SJSA1 (cell line): ENCODE results near the gene ZMYM5. TPM values are rescaled to one million over a fixed set of nuclear protein-coding genes. Genes with fewer than 3 reads are reported as not detected.
"Not testable (repeated sequence)": the region's sequence is repeated elsewhere in the genome, so short reads cannot be mapped to it uniquely, and the experiment has no call there.

ENCODE experiments used
- DNase-seq, 2 experiments: peaks; one replicate each; pipeline ENCODE4 v3.0.0-alpha.2; 2015 to 2020; ENCODE audit warnings: low spot score in 2 of 2, low read depth in 1 of 2
- H3K27ac ChIP-seq: fragments of 250-450 bp; sonication (Bioruptor Pico); 2 replicates; pipeline ENCODE4 v1.5.1; 2020; ENCODE audit warnings: mild to moderate bottlenecking, moderate library complexity
- H3K27me3 ChIP-seq: fragments of 250-450 bp; sonication (Bioruptor Pico); replicated peaks from 2 replicates; pipeline ENCODE4 v1.5.1; 2020; ENCODE audit warnings: mild to moderate bottlenecking, moderate library complexity
- H3K36me3 ChIP-seq: fragments of 250-450 bp; sonication (Bioruptor Pico); 2 replicates; pipeline ENCODE4 v1.5.1; 2020; ENCODE audit warnings: mild to moderate bottlenecking
- H3K4me1 ChIP-seq: fragments of 250-450 bp; sonication (Bioruptor Pico); replicated peaks from 2 replicates; pipeline ENCODE4 v1.6.1; 2021; ENCODE audit warnings: mild to moderate bottlenecking
- H3K4me3 ChIP-seq: fragments of 250-450 bp; sonication (Bioruptor Pico); 2 replicates; pipeline ENCODE4 v1.5.1; 2020; ENCODE audit warnings: mild to moderate bottlenecking
- H3K9me3 ChIP-seq: fragments of 250-450 bp; sonication (Bioruptor Pico); replicated peaks from 2 replicates; pipeline ENCODE4 v1.5.1; 2020; ENCODE audit warnings: mild to moderate bottlenecking
- total RNA-seq: library from RNA; depleted of rRNA; stranded (reverse); fragments of >200 nt; shearing (Covaris generic); gene quantifications from 2 replicates; pipeline ENCODE4 v1.2.3, GENCODE V29; 2014

Gene ZMYM5
- total RNA-seq, 1 experiment from 2014 or later = 6.7 TPM

DNA sequence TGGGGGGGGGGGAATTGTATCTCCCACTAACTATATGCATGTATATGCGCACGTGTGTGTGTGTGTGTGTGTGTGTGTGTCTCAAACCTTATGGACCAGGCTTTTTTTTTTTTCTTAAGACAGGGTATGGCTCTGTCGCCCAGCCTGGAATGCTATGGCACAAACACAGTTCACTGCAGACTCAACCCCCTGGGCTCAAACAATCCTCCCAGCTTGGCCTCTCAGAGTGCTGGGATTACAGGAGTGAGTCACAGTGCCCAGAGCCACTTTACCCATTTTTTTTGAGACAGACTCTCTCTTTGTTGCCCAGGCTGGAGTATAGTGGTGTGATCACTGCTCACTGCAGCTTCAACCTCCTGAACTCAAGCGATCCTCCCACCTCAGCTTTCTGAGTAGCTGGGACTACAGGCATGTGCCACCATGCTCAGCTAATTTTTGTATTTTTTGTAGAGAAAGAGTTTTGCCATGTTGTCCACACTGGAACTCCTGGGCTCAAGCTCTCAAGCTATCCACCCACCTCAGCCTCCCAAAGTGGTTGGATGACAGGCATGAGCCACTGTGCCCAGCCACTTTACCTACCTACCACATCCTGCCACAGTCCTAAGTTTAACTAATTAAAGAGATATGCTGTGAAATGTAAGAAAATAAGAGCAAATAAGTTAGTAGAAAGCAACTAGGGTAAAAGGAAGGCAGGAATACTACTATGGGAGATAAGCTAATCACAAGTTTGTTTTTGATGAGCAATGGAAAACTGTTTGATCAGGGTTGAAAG is 2.4 kb downstream of the ZMYM5 start:
- DNase-seq = peak; percentile 54 to 69
- 0 out of 2 replicates have a peak overlapping the region, but pooled peaks have one; percentile 20 for H3K27ac ChIP-seq
- no peaks in the 10 kb centered on the region for H3K27me3 ChIP-seq
- H3K4me3 ChIP-seq = no peak overlapping the region
- no peaks in the 10 kb centered on the region for H3K9me3 ChIP-seq
- H3K36me3 ChIP-seq = peaks cover 8% of the 10 kb centered on the region; the same call in 1 of the 2 replicates
- peaks cover 25% of the 10 kb centered on the region for H3K4me1 ChIP-seq

DNA sequence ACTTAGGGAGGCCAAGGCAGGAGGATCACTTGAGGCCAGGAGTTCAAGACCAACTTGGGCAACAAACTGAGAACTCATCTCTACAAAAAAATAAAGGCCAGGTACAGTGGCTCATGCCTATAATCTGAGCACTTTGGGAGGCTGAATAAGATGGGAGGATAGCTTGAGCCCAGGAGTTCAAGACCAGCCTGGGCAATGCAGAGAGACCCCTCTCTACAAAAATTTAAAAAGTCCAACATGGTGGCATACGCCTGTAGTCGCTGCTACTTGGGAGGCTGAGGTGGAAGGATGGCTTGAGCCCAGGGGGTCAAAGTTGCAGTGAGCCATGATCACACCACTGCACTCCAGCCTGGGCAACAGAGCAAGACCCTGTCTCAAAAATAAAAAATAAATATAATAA is 5.8 kb downstream of the ZMYM5 start:
- Histone ChIP-seq H3K36me3 (peaks cover 12% of the 10 kb centered on the region), H3K4me1 (peaks cover 19% of the 10 kb centered on the region)
- DNase-seq, H3K9me3 ChIP-seq, H3K27me3 ChIP-seq, H3K4me3 ChIP-seq, H3K27ac ChIP-seq: not testable (repeated sequence)

DNA sequence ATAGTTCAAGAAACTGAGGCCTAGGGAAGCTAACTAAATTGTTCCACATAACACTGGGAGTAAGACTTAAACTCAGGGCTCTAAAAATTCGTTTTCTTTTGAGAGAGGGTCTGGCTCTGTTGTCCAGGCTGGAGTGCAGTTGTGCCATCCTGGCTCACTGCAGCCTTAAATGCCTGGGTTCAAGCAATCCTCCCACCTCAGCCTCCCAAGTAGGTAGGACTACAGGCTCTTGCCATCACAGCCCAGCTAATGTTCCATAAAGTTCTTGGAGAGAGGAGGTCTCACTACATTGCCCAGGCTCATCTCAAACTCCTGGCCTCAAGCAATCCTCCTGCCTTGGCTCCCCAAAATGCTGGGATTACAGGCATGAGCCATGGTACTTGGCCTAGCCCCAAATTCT is 10.7 kb downstream of the ZMYM5 start:
- DNase-seq = no peak
- peaks cover 21% of the 10 kb centered on the region for H3K36me3 ChIP-seq
- no peak overlapping the region for H3K4me3 ChIP-seq
- no peaks in the 10 kb centered on the region for H3K4me1 ChIP-seq
- no peak overlapping the region for H3K27ac ChIP-seq
- H3K9me3 ChIP-seq = no peaks in the 10 kb centered on the region
- no peaks in the 10 kb centered on the region for H3K27me3 ChIP-seq

DNA sequence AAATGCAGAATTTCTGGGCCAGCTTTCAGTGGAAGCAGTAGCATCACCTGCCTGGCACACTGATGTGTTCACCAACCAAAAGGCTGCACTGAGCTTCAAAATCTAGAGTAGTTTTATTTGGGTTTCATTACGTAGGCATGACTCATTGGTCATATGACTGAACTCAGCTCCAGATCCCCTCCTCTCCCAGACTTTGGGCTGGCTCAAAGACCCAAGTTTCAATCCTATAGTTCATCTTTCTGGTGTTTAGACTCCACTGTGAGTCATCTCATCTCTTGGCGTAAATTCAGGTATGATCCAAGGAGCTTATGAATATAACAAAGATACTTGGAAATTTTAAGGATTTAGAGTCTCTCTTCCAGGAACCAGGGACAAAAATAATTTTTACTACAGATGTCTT is 17.7 kb downstream of the ZMYM5 start:
- Histone ChIP-seq H3K36me3 (peaks cover 9% of the 10 kb centered on the region), H3K4me1 (peaks cover 11% of the 10 kb centered on the region), H3K4me3 (no peak overlapping the region), H3K27ac (no peak overlapping the region), H3K9me3 (no peaks in the 10 kb centered on the region), H3K27me3 (no peaks in the 10 kb centered on the region)
- peak; percentile 33 to 47 for DNase-seq

DNA sequence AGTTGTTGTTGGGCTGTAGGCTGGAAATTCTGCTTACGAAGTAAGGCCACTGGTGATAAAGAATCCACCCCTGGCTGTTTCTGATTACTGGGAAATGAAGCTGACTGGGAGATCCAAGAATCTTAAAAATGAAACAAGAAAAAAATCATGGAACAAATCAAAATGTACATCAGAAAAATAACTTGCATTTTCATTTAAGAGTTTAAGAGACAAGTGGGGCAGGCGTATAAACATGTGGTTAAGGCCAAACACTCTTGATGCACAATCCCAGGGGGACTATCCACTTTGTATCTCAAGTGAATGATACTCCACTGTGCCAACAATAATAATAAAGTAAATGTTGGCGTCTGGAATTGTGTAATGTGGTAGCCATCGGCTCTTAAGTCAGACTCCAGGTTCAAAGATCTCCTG is 24.6 kb downstream of the ZMYM5 start:
- Histone ChIP-seq H3K27me3 (no peaks in the 10 kb centered on the region), H3K36me3 (peaks cover 1% of the 10 kb centered on the region), H3K27ac (no peak overlapping the region), H3K9me3 (no peaks in the 10 kb centered on the region), H3K4me3 (no peak overlapping the region), H3K4me1 (no peaks in the 10 kb centered on the region)
- no peak for DNase-seq

DNA sequence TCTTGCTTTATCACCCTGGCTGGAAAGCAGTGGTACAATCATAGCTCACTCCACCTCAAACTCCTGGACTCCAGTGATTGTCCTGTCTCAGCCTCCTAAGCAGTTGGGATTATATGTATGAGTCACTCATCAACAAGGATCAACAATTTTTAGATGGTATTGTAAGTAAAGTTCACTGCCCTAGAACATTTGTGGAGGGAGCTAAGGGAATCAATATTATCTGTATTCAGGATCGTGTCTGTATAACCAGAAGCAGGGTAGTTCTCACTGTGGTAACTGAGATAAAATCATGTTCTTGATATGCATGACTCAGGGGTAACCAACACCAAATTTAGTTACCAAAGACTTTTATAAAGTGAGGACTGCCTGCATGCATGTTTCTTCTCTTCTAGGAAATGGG is 27.0 kb downstream of the ZMYM5 start:
- DNase-seq = no peak
- H3K27ac ChIP-seq = no peak overlapping the region
- no peak overlapping the region for H3K4me3 ChIP-seq
- H3K27me3 ChIP-seq = no peaks in the 10 kb centered on the region
- H3K36me3 ChIP-seq = peaks cover 8% of the 10 kb centered on the region
- H3K9me3 ChIP-seq = no peaks in the 10 kb centered on the region
- no peaks in the 10 kb centered on the region for H3K4me1 ChIP-seq

DNA sequence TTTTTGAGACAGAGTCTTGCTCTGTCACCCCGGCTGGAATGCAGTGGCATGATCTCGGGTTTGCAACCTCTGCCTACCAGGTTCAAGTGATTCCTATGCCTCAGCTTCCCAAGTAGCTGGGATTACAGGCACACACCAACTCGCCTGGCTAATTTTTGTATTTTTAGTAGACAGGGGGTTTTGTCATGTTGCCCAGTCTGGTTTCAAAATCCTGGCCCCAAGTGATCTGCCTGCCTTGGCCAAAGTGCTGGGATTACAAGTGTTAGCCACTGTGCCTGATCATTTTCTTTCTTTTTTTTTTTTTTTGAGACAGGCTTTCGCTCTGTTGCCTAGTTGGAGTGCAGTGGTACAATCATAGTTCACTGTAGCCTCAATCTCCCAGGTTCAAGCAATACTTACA is 28.7 kb downstream of the ZMYM5 start:
- no peaks in the 10 kb centered on the region for H3K4me1 ChIP-seq
- DNase-seq = no peak
- no peaks in the 10 kb centered on the region for H3K9me3 ChIP-seq
- H3K4me3 ChIP-seq = no peak overlapping the region
- H3K36me3 ChIP-seq = peaks cover 8% of the 10 kb centered on the region
- no peaks in the 10 kb centered on the region for H3K27me3 ChIP-seq
- H3K27ac ChIP-seq = no peak overlapping the region

DNA sequence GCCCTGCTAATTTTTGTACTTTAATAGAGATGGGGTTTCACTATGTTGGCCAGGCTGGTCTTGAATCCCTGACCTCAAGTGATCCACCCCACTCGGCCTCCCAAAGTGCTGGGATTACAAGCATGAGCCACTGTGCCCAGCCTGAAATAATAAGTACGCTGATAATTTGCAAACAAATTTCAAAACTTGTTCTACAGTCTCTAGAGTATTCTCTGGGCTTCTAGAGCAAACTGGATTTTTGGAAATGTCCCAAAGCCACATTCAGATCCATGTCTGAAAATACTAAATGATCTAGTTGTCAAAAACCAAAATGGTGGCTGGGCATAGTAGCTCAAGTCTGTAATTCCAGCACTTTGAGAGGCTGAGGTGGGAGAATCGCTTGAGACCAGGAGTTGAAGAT is 40.8 kb downstream of the ZMYM5 start:
- Histone ChIP-seq H3K36me3 (peaks cover 22% of the 10 kb centered on the region), H3K4me1 (no peaks in the 10 kb centered on the region), H3K9me3 (no peaks in the 10 kb centered on the region), H3K27me3 (no peaks in the 10 kb centered on the region), H3K27ac (no peak overlapping the region), H3K4me3 (no peak overlapping the region)
- DNase-seq = no peak

DNA sequence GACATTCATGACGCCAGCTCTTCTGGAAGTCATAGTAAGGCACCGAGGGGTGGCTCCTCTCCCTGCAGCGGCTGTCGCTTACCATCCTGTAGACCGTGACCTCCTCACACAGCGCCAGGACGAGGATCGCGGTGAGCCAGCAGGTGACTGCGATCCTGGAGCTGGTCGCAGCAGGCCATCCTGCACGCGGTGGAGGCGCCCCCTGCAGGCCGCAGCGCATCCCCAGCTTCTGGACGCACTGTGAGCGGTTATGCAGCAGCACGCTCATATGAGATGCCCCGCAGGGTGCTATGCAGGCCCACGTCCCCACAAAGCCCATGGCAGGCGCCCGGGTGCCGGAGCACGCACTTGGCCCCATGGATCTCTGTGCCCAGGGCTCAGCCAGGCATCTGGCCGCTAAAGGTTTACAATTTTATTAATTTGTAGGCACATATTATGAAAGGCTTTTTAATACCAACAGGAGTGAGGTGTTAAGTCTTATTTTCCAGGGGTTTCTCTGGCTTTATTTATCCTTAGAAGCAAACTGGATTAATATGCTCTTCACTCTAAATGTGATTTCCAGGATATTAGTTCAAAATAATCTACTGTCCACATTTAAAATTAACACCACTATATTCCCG is 45.1 kb downstream of the ZMYM5 start:
- H3K4me1 ChIP-seq = no peaks in the 10 kb centered on the region
- peaks cover 14% of the 10 kb centered on the region; the same call in 1 of the 2 replicates for H3K36me3 ChIP-seq
- no peaks in the 10 kb centered on the region for H3K9me3 ChIP-seq
- peak in 1 of 2 experiments; percentile 36 for DNase-seq
- no peak overlapping the region for H3K27ac ChIP-seq
- H3K27me3 ChIP-seq = no peaks in the 10 kb centered on the region
- no peak overlapping the region for H3K4me3 ChIP-seq

DNA sequence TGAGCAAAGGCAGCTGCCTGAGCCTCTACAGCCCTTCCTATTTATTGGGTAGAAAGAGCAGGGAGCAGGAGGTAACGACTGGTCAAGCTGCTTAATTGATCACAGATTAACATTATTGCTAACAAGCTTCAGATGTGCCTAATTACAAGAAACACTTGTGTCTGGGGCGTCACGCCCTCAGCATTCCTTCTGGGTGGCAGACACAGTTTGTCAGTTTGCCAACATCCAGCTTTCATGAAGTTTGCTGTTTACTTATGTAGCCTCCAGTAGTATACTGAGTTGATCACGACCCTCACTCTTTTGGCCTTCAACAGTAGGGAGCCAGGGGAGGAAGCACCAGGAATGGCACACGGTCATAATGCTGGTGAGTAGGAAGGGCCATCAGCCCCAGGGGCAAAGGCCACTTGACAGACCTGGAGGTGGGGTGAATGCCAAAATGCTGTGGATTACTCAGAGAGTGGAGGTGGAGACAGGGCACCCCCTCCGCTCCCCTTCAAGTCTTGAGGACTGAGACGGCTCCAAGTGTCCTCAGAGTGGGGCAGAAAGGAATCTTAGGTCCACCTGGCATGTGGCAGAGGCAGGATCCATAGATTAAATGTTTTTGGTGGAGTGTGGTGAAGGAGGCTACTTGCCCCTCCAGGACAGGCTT is 45.8 kb downstream of the ZMYM5 start:
- no peak overlapping the region for H3K4me3 ChIP-seq
- H3K4me1 ChIP-seq = no peaks in the 10 kb centered on the region
- H3K36me3 ChIP-seq = peaks cover 14% of the 10 kb centered on the region; the same call in 1 of the 2 replicates
- H3K9me3 ChIP-seq = no peaks in the 10 kb centered on the region
- no peaks in the 10 kb centered on the region for H3K27me3 ChIP-seq
- no peak for DNase-seq
- no peak overlapping the region for H3K27ac ChIP-seq

DNA sequence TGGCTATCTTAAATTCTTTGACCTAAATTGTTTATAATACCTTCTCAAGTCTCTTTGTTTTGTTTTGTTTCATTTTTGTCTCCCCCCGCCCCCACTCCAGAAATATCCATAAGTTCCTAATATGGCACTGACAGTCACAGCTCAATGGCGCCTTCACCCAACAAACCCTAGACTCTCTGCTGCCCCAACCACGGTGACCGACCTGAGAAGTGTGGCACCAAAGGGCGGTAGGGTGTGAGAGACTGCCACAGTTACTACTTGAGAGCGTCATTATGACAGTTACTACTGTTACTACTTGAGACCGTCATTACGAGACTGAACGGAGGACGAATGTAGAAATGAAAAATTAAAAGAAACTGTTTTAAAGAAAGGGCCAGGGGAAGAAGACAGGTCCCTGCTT is 46.3 kb downstream of the ZMYM5 start:
- H3K36me3 ChIP-seq = peaks cover 14% of the 10 kb centered on the region; the same call in 1 of the 2 replicates
- DNase-seq = no peak
- H3K27ac ChIP-seq = no peak overlapping the region
- no peak overlapping the region for H3K4me3 ChIP-seq
- no peaks in the 10 kb centered on the region for H3K4me1 ChIP-seq
- H3K9me3 ChIP-seq = no peaks in the 10 kb centered on the region
- H3K27me3 ChIP-seq = no peaks in the 10 kb centered on the region

DNA sequence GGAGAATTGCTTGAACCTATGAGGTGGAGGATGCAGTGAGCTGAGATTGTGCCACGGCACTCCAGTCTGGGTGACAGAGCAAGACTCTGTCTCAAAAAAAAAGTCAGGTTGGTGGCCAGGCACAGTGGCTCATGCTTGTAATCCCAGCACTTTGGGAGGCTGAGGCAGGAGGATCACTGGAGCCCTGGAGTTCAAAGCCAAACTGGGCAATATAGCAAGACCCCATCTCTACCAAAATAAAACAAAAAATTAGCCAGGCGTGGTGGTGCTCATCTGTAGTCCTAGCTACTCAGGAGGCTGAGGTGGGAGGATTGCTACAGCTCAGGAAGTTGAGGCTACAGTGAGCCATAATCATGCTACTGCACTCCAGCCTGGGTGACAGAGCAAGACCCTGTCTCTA is 47.6 kb downstream of the ZMYM5 start:
- peaks cover 14% of the 10 kb centered on the region; the same call in 1 of the 2 replicates for H3K36me3 ChIP-seq
- not testable (repeated sequence) for DNase-seq, H3K27ac ChIP-seq, H3K4me3 ChIP-seq, H3K9me3 ChIP-seq, H3K27me3 ChIP-seq, H3K4me1 ChIP-seq

DNA sequence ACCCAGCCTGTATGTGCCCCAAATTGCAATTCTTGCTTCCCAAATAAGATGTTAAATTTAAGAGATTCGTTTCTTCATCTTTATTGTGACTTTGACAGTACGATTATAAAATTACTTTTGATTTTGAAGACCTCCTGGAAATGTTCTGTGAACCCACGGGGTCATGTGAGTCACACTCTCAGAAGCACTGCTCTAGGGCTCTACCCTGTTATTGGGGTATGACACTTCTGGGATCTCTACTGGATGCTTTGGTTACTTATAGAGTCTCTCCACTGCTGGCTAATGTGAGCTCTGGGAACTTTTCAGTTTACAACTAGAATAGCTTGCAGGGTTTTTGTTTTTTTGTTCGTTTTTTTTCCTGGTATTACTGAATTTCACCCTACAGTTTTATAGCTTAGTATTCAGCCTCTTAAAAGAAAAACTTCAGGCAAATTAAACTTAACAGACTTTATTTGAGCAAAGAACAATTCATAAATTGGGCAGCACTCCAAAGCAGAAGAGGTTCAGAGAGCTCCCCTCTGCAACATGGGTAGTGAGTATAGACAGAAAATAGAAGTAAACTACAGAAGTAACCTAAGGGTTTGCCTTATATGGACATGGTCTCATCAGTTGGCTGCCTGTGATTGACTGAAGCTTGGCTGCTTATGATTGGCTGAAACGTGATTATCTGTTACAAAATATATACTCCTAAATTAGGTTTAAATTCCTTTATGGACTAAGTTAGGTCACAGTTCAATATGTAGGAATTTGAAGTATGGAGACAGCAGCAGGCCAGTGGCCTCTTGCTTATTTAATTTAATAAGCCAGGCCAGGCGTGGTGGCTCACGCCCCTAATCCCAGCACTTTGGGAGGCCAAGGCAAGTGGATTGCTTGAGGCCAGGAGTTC is 52.2 kb downstream of the ZMYM5 start:
- H3K4me3 ChIP-seq = no peak overlapping the region
- H3K9me3 ChIP-seq = no peaks in the 10 kb centered on the region
- no peaks in the 10 kb centered on the region for H3K27me3 ChIP-seq
- no peak overlapping the region for H3K27ac ChIP-seq
- no peaks in the 10 kb centered on the region for H3K36me3 ChIP-seq
- no peaks in the 10 kb centered on the region for H3K4me1 ChIP-seq
- no peak for DNase-seq
